NCI-H2081 treated with DMSO at 0.1 percent for 48 hours (cell line): Measurements from ENCODE around the gene RPL21.

ENCODE experiments used
- DNase-seq: peaks from one replicate; lab custom pipeline; 2025; lab: John Stamatoyannopoulos, UW

RPL21 gene

GRCh38 chr13:27258637-27259386 lies 7.5 kb downstream of the RPL21 start:
- no peak for DNase-seq

GRCh38 chr13:27259831-27260230 lies 8.5 kb downstream of the RPL21 start:
- DNase-seq, result no peak

- DNase-seq, result no peak
Measured at GRCh38 chr13:27261396-27261795, 10.0 kb downstream of the RPL21 start.

GRCh38 chr13:27263438-27263837 lies 12.1 kb downstream of the RPL21 start:
- DNase-seq, result no peak

- DNase-seq, result no peak
Measured at GRCh38 chr13:27264181-27264580, 12.8 kb downstream of the RPL21 start.

- no peak for DNase-seq
Measured at GRCh38 chr13:27264648-27265047, 13.3 kb downstream of the RPL21 start.

- DNase-seq, result no peak
Measured at GRCh38 chr13:27266917-27267316, 15.6 kb downstream of the RPL21 start.

GRCh38 chr13:27267596-27267995 lies 16.2 kb downstream of the RPL21 start:
- no peak for DNase-seq

- DNase-seq, result no peak
Measured at GRCh38 chr13:27269114-27269665, 17.8 kb downstream of the RPL21 start.

- no peak for DNase-seq
Measured at GRCh38 chr13:27270594-27271520, 19.5 kb downstream of the RPL21 start, which contains the start of gene RASL11A. RASL11A (plus strand) TSS chr13:27270830; CDS start chr13:27270945, 115 bp downstream.

GRCh38 chr13:27271570-27272096 lies 20.3 kb downstream of the RPL21 start:
- no peak for DNase-seq

- no peak for DNase-seq
Measured at GRCh38 chr13:27273658-27274425, 22.5 kb downstream of the RPL21 start.

- DNase-seq, result no peak
Measured at GRCh38 chr13:27274631-27275030, 23.3 kb downstream of the RPL21 start.

- DNase-seq, result no peak
Measured at GRCh38 chr13:27276188-27276587, 24.8 kb downstream of the RPL21 start.

- DNase-seq, result no peak
Measured at GRCh38 chr13:27279506-27279905, 28.1 kb downstream of the RPL21 start.

GRCh38 chr13:27280009-27280656 lies 28.8 kb downstream of the RPL21 start:
- no peak for DNase-seq

- DNase-seq, result no peak
Measured at GRCh38 chr13:27280841-27281240, 29.5 kb downstream of the RPL21 start.

GRCh38 chr13:27281420-27281819 lies 30.1 kb downstream of the RPL21 start:
- DNase-seq, result no peak

GRCh38 chr13:27283906-27284493 lies 32.6 kb downstream of the RPL21 start:
- no peak for DNase-seq

GRCh38 chr13:27288392-27288791 lies 37.0 kb downstream of the RPL21 start:
- DNase-seq, result no peak
